Posterior vena cava (tissue), 2 donors: ENCODE results near the gene GAS7. TPM values are rescaled to one million over a fixed set of nuclear protein-coding genes. Genes with fewer than 3 reads are reported as not detected.

Source experiments
- DNase-seq: peaks from one replicate; pipeline ENCODE4 v3.0.0-alpha.2; 2020; ENCODE audit warnings: low spot score
- intact Hi-C, 2 donors: fragments of 100-400 bp; cut with DNase I; formaldehyde crosslinking; loops; one replicate each; pipeline versions ENCODE4 v1.14.1 to v1.14.2; 2022 to 2023
- total RNA-seq, 2 donors: library from RNA; stranded (reverse); fragmentation: NEBNext Ultra II Directional; extraction: Animal tissue kit (Norgen Biotek cat#: 25700); gene quantifications; one replicate each; pipeline ENCODE4 v1.2.1, GENCODE V29; 2021
- donor health status: DM: yes; HTN: yes; CAD: no.
- donor health status: DM: yes; HTN: yes; CAD: no.

Gene GAS7
- total RNA-seq, 2 donors from 2014 or later = 70.6 to 190 TPM

- DNase-seq = peak; percentile 56
- intact Hi-C loops = no loop called here
Observed at GRCh38 chr17:9951803-9952202, 246.6 kb downstream of the GAS7 start.

DNA sequence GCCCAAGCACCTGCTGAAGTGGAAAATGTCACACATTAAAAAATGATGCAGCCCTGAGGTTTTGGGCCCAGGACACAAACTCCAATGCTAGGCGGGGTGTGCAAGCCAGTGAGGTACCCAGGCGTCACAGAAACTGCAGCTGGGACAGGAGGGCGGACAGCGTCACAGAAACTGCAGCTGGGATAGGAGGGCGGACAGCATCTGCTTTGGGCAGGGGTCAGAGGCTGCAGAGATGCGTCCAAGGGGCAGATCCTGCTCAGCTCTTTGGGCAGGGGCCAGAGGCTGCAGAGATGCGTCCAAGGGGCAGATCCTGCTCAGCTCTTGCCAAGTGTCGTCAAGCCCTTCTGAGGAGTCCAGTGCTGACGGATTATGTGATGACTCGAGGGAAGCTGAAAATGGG, 249.5 kb downstream of the GAS7 start:
- intact Hi-C loops = no loop called here
- DNase-seq = peak; percentile 81

DNA sequence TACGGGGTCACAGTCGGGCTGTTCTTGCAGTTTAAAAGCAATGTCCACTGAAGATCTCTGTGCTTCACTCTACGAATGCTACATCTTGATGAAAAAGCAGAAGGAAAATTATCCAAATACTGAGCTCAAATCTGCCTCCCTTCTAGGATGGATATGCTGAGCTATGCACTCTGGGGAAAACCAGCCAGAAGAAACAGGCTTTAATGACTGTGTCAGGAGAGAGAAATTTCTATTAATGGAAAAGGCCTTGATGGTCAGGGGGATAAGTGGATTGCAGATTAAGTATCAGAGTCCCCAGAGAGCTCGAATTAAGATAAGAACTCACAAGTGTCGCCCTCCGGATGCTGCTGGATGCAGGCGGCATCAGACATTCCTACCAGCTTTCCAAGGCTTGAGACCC, 253.7 kb downstream of the GAS7 start:
- intact Hi-C loops = no loop called here
- no peak for DNase-seq

DNA sequence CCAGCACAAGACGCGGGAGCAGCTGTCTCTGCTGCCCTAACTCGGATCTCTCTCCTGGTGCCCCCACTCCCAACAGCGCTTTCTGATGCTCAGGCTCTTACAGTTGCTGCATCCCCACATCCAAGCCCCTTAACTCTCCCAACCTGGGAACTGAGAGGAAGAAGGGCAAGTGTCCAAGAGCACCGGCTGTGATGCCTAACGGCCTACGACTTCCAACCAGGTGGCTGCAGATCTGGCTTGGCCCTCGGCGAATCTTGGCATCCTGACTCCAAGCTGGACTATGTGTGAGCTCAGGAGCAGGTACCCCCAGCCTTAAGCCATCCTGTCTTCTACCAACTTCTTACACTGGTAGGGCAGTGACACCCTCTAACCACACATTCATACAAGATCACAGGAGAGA, 255.1 kb downstream of the GAS7 start:
- intact Hi-C loops = no loop called here
- DNase-seq = no peak

GRCh38 chr17:9942885-9943284, 255.5 kb downstream of the GAS7 start:
- intact Hi-C loops = no loop called here
- DNase-seq = no peak

- no peak for DNase-seq
- intact Hi-C loops = no loop called here
Observed at GRCh38 chr17:9941305-9941704, 257.1 kb downstream of the GAS7 start.

DNA sequence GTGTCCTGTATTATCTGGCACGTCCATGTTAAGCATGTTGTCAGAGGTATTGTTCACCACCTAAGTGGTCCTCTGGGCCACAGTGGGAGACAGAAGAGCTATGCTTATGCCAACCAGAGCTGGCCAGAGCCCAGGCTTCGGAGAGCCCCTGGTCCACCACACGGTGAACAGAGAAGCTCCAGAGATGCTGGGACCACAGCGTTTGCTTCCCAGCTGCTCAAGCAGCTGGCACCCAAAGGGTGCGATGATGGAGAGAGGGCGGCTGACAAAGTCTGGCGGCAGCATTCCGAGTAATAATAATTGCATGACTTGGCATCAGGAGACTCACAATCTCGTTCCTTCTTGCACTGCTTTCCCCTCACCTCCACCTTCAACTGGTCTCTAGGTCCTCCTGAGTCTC, 257.6 kb downstream of the GAS7 start:
- intact Hi-C loops = no loop called here
- no peak for DNase-seq

GRCh38 chr17:9938764-9939163, 259.6 kb downstream of the GAS7 start:
- no peak for DNase-seq
- intact Hi-C loops = no loop called here

- intact Hi-C loops = no loop called here
- DNase-seq = no peak
Observed at GRCh38 chr17:9937901-9938300, 260.5 kb downstream of the GAS7 start.

- no peak for DNase-seq
- intact Hi-C loops = no loop called here
Observed at GRCh38 chr17:9937241-9937761, 261.1 kb downstream of the GAS7 start.

GRCh38 chr17:9936095-9936494, 262.3 kb downstream of the GAS7 start:
- DNase-seq = no peak
- intact Hi-C loops = no loop called here

DNA sequence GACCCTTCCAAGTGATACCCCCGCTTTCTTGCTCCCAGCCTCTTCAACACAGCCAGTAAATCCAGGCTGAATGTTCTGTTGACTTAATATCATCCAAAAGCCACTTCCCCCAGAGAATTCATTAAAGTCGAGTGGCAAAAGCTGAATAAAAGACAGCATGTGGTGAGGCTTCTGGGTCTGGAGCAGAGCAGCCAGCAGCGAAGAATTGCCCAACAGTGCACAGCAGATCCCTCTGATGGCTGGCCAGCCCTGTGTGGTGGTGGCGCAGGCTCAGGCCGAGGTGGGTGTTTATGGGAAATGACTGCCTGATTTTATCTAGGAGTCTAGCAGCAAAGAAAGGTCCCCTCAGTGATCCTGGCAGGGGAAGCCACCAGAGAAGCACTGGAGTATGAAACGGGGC, 263.0 kb downstream of the GAS7 start:
- DNase-seq = no peak
- intact Hi-C loops = no loop called here

DNA sequence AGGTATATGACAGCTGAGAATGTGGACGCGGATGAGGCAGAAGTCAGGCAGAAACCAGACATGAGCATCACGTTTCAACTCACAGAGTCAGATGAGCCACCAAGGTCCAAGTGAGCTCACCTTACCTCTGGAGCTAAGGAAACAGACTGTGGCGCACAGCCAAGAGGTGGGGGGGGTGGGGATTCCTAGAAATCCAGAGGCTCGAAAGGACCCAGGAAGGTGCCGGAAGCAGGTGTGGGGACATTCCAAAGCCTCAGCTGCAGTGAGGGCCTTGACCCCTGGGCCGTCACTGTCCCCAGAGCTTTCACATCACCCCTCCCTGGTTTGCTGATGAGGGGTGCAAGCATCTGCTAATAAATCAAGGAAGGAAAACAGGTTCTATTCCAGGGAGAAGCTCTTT, 264.1 kb downstream of the GAS7 start:
- no peak for DNase-seq
- intact Hi-C loops = no loop called here

DNA sequence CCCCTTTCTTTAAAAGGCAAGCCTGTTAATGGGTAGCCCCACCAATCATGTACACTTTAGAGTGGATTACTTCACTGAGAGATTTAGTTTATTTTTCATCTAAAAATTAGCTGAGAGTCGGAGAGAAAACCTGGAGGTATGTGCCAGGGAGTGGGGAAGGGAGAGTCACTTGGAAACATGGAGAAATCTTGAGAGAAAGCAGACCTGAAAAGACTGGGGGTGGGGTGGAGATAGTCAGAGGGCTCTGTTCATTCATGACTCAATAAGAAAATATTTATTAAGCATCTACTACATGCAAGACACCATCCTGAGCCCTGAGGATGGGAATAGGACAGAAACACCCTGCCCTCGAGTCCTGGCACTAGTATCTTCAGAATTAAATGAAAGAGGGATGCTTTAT, 265.9 kb downstream of the GAS7 start:
- intact Hi-C loops = no loop called here
- no peak for DNase-seq

DNA sequence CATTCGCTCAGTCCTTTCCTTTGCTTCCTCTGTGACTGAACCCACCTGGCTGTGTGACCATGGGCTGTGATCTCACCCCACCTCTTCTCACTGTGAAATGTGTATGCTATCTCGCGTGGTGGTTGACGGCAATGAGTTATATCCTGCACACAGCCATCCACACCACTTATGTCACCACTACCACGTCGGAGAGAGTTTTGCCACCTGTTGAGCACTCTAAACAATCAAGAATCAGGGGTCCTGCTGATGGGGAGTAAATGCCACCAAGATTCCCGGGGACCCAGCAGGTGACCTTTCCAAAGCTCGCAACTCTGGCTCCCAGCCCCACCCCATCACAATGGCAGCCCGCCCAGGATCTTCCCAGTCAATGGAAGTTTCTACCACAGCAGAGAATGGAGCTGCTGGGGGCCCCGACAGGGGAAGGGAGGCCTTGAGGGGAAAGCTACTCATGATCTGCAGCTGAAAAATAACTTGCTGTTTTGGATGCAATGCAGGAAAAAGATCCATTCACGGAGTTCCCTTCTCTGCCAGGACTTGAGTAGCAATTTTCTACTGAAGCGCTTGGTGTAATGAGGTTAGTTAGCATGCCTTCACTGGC, 267.2 kb downstream of the GAS7 start:
- intact Hi-C loops = no loop called here
- no peak for DNase-seq

DNA sequence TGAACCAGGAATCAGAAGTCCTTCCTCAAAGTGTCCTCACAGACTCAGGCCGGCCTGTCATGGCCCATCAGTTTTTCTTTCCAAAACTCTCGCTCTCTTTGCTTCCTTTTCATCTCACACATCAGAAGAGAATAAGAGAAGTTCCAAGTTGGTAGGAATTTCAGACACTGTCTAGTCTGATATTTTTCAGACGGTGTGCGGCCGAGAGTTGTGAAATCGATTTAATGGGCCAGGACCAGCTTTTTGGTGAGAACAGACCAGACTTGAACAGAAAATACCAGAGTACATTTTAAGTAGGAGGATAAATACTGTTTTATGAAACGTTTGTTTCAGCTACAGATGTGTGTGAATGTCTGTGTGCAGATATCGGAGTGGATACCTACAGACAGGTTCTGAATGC, 268.5 kb downstream of the GAS7 start:
- no peak for DNase-seq
- intact Hi-C loops = loop anchor here in 1 of 2 donors (10.0 kb wide), 1 partner anchor 685 kb away; no protein-coding TSS in a partner anchor

DNA sequence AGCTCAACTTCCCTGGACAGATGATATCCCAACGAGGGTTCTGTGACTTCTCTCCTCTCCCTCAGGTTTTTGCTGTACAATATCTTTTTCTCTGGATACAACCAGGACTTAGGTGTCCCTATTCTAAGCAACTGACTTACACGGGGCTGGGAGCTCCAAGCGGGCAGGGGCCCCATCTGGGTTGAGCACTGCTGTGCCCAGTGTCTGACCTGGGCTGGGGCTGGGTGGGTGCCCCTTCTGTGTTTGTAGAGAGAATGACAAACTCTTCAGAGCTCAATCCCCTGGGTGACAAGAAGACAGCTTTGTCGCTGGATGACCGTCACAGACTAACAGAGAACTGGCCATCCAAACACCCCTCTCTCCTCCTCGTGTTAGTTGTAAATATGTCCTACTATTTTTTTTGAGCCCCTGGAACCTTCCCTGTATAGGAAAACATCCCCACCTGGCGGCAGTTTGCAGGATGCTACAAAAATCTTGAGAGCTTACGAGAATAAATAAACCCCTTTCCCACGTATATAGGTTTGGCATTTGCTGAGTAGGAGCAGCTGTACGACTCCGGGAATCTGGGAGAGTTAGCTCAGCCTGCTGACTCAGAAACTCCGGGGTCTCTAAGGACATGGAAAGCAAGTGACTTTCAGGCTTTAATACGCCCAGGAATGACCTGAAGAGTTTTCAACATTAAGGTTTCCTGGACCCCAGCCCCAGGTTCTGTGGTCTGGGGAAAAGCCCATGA, 269.6 kb downstream of the GAS7 start:
- intact Hi-C loops = loop anchor here in 1 of 2 donors (10.0 kb wide), 1 partner anchor 686 kb away; no protein-coding TSS in a partner anchor
- no peak for DNase-seq

DNA sequence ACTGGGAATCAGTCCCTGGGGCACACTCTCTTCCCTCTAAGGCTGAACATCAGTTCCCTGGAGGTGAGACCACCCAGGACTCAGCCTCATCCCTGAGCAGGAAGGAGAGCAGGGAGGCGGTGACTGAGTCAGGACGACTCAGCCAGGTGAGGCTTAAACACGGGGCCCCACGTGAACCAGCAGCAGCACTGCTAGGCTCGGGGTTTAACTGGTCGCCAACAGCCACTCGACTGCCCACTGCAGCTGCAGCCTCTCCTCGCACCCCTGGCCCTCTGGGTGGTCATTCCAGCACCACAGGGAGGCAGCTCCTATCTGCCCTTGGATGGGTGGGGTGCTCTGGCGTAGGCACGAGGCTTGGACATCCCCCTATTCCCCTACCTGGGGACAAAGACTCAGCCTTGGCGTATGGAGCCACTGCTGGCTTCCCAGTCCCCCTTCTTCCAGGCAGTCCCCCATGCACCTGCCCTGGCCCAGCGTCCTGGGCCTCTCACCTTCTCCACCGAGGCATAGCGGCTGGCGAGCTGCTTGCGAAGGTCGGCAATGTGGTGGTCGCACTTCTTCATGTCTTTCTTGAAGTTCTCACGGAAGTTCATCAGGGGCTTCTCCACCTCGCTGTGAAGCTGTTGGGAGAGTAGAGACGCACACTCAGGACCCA, 272.1 kb downstream of the GAS7 start:
- intact Hi-C loops = loop anchor here in 1 of 2 donors (10.0 kb wide), 1 partner anchor 689 kb away; no protein-coding TSS in a partner anchor
- no peak for DNase-seq

- no peak for DNase-seq
- intact Hi-C loops = loop anchor here in 1 of 2 donors (10.0 kb wide), 1 partner anchor 689 kb away; no protein-coding TSS in a partner anchor
Observed at GRCh38 chr17:9925457-9925856, 272.9 kb downstream of the GAS7 start.

- intact Hi-C loops = loop anchor here in 1 of 2 donors (10.0 kb wide), 1 partner anchor 690 kb away; no protein-coding TSS in a partner anchor
- no peak for DNase-seq
Observed at GRCh38 chr17:9924735-9925191, 273.6 kb downstream of the GAS7 start.
